HFFc6 (cell line): Measurements from ENCODE around the gene RALGPS1. TPM values are rescaled to one million over a fixed set of nuclear protein-coding genes. Genes with fewer than 3 reads are reported as not detected.

ENCODE experiments used
- DNase-seq: peaks from one replicate; pipeline ENCODE4 v3.0.0-alpha.2; 2018
- H3K27ac Mint-ChIP-seq: 2 replicates; pipeline ENCODE4 v1.8.0; 2020; ENCODE audit warnings: mild to moderate bottlenecking, mixed read lengths
- H3K27me3 Mint-ChIP-seq: 2 replicates; pipeline ENCODE4 v1.8.0; 2021; ENCODE audit warnings: mild to moderate bottlenecking, moderate library complexity, mixed read lengths; ENCODE audit not compliant: insufficient read depth
- H3K36me3 Mint-ChIP-seq: 2 replicates; pipeline ENCODE4 v1.8.0; 2021; ENCODE audit warnings: low read depth, mixed read lengths
- H3K4me1 Mint-ChIP-seq: 2 replicates; pipeline ENCODE4 v1.8.0; 2020; ENCODE audit warnings: low read depth, mixed read lengths
- H3K4me3 Mint-ChIP-seq: 2 replicates; pipeline ENCODE4 v1.8.0; 2020; ENCODE audit warnings: mild to moderate bottlenecking, moderate library complexity, mixed read lengths
- H3K9me3 Mint-ChIP-seq: 2 replicates; pipeline ENCODE4 v1.8.0; 2020; ENCODE audit warnings: mild to moderate bottlenecking, mixed read lengths
- total RNA-seq, 6 experiments: library from RNA; stranded (reverse); fragmentation: NEBNext Ultra II Directional; extraction: Animal tissue kit (Norgen Biotek cat#: 25700); gene quantifications; 2 replicates in 1 of 6; 3 replicates in 5 of 6; pipeline ENCODE4 v1.2.3, GENCODE V29; 2021
- TF ChIP-seq, protein P1 (sequence below): fragments of 200-600 bp; sonication (generic); IDR thresholded peaks from 2 replicates; pipeline ENCODE4 v1.5.0; 2021; ENCODE audit warnings: antibody characterized with exemption, mild to moderate bottlenecking

The RALGPS1 gene
- total RNA-seq, 6 experiments from 2014 or later, result 0.68 to 1.6 (median 1.1) TPM

GRCh38 chr9:127267793-127268525 is 353.4 kb downstream of the RALGPS1 start:
- no peaks in the 10 kb centered on the region for H3K4me1 Mint-ChIP-seq
- H3K27me3 Mint-ChIP-seq, result peaks cover 19% of the 10 kb centered on the region
- H3K36me3 Mint-ChIP-seq, result no peaks in the 10 kb centered on the region
- TF ChIP-seq, protein P1, sequence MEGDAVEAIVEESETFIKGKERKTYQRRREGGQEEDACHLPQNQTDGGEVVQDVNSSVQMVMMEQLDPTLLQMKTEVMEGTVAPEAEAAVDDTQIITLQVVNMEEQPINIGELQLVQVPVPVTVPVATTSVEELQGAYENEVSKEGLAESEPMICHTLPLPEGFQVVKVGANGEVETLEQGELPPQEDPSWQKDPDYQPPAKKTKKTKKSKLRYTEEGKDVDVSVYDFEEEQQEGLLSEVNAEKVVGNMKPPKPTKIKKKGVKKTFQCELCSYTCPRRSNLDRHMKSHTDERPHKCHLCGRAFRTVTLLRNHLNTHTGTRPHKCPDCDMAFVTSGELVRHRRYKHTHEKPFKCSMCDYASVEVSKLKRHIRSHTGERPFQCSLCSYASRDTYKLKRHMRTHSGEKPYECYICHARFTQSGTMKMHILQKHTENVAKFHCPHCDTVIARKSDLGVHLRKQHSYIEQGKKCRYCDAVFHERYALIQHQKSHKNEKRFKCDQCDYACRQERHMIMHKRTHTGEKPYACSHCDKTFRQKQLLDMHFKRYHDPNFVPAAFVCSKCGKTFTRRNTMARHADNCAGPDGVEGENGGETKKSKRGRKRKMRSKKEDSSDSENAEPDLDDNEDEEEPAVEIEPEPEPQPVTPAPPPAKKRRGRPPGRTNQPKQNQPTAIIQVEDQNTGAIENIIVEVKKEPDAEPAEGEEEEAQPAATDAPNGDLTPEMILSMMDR, result no peak
- no peak overlapping the region for H3K27ac Mint-ChIP-seq
- H3K4me3 Mint-ChIP-seq, result no peak overlapping the region
- H3K9me3 Mint-ChIP-seq, result no peaks in the 10 kb centered on the region
- DNase-seq, result no peak

DNA sequence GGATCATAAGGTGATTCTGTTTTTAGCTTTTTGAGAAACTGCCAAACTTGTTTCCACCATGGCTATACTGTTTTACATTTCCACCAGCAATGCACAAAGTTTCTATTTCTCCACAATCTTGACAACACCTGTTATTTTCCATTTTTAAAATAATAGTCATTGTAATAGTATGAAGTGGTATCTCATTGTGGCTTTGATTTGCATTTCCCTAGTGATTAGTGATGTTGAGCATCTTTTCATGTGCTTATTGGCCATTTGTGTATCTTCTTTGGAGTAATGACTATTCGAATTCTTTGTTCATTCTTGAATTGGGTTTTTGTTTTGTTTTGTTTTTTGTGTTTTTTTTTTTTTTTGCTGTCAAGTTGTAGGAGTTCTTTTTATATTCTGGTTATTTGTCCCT is 354.9 kb downstream of the RALGPS1 start:
- Mint-ChIP-seq H3K36me3 (no peaks in the 10 kb centered on the region), H3K27me3 (peaks cover 19% of the 10 kb centered on the region), H3K4me1 (no peaks in the 10 kb centered on the region), H3K27ac (no peak overlapping the region), H3K4me3 (no peak overlapping the region), H3K9me3 (no peaks in the 10 kb centered on the region)
- no peak for DNase-seq
- TF ChIP-seq, protein P1, result no peak

Other genes starting within 250 kb of the RALGPS1 start
- gene ZBTB43, start 109.7 kb upstream of the RALGPS1 start, total RNA-seq, result 10 to 100 TPM in 5 of 6 experiments, 1 to 10 TPM in 1; 9.2 to 15.9 (median 13.6) TPM
- 1 to 10 TPM; 3.1 to 4.0 (median 3.7) TPM for gene ZBTB34, start 54.1 kb upstream of the RALGPS1 start, total RNA-seq
- gene ANGPTL2, start 207.9 kb downstream of the RALGPS1 start, total RNA-seq, result 10 to 100 TPM; 15.0 to 20.9 (median 19.4) TPM